AG09319 (cell line): ENCODE measurements around the gene KLHL2.
A peak's percentile ranks its signal among the peaks of the same experiment; 100 is the strongest.
"Not testable (repeated sequence)": the region's sequence is repeated elsewhere in the genome, so short reads cannot be mapped to it uniquely, and the experiment has no call there.

ENCODE experiments used
- DNase-seq: peaks from one replicate; pipeline ENCODE4 v3.0.0-alpha.2; 2010; ENCODE audit warnings: low read depth; ENCODE audit errors: extremely low read depth
- TF ChIP-seq, protein P1 (sequence below): IDR thresholded peaks from 2 replicates; pipeline ENCODE4 v1.5.1; 2011; ENCODE audit warnings: low read depth, mild to moderate bottlenecking, inconsistent platforms, low read length, moderate library complexity

Gene KLHL2, protein sequence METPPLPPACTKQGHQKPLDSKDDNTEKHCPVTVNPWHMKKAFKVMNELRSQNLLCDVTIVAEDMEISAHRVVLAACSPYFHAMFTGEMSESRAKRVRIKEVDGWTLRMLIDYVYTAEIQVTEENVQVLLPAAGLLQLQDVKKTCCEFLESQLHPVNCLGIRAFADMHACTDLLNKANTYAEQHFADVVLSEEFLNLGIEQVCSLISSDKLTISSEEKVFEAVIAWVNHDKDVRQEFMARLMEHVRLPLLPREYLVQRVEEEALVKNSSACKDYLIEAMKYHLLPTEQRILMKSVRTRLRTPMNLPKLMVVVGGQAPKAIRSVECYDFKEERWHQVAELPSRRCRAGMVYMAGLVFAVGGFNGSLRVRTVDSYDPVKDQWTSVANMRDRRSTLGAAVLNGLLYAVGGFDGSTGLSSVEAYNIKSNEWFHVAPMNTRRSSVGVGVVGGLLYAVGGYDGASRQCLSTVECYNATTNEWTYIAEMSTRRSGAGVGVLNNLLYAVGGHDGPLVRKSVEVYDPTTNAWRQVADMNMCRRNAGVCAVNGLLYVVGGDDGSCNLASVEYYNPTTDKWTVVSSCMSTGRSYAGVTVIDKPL

DNA sequence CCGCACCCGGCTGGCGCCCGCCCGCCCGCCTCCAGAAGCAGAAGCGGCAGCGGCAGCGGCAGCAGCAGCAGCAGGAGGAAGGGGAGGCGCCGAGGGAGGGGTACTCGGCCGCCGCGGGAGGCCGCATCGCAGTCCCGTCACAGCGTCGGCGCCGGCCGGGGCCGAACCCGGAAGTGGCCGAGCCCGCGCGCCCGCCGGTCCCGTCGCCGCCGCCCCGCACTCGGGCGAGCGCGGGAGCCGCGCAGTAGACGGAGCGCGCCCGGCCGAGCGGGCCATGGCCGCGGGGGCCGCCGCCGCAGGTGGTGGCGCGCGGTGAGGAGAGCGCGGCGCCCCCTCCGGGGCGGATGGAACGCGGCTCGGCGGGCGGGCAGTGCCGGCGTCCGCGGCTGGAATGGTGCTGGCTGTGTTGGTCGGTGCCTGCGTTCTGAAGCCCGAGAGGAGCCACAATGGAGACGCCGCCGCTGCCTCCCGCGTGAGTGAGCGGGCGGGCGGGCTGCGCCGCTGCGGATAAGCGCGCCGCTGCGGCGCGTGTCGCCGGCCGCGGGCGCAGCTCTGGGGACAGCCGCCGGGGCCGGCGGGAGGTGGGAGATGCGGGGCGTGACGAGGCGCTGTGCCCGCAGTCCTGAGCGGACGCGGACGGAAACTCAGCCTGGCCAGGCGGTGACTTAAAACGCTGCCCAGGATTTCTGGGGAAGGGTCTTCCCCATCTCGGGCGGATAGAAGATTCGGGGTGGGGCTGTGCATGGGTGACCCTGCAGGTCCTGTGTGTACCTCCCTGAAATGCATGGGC, at the start of gene KLHL2:
KLHL2 (plus strand) TSS at position 131 of the 790 bp plus-strand sequence; CDS start at position 447, 316 bp downstream.
- peak; percentile 45 for DNase-seq
- TF ChIP-seq, protein P1, sequence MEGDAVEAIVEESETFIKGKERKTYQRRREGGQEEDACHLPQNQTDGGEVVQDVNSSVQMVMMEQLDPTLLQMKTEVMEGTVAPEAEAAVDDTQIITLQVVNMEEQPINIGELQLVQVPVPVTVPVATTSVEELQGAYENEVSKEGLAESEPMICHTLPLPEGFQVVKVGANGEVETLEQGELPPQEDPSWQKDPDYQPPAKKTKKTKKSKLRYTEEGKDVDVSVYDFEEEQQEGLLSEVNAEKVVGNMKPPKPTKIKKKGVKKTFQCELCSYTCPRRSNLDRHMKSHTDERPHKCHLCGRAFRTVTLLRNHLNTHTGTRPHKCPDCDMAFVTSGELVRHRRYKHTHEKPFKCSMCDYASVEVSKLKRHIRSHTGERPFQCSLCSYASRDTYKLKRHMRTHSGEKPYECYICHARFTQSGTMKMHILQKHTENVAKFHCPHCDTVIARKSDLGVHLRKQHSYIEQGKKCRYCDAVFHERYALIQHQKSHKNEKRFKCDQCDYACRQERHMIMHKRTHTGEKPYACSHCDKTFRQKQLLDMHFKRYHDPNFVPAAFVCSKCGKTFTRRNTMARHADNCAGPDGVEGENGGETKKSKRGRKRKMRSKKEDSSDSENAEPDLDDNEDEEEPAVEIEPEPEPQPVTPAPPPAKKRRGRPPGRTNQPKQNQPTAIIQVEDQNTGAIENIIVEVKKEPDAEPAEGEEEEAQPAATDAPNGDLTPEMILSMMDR: no peak

DNA sequence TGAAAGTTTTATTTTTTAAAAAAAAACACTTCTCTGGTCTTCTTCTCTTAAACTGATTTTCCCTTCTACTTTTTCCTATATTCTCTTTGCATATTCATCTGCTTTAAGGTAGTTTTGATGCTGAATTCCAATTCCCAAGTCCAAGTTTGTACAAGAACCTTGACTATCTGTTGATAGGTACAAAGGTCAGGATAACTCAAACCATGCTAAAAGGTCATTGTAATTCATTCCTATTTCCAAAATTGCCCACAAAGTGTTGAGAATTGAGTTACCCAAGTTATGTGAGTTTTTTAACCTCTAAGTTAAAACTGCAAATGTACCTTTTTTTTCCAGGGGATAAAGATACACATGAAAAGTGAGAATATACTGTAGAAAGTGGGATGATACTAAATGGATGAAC, 48.6 kb upstream of the KLHL2 start:
- DNase-seq: no peak
- TF ChIP-seq, protein P1: no peak

DNA sequence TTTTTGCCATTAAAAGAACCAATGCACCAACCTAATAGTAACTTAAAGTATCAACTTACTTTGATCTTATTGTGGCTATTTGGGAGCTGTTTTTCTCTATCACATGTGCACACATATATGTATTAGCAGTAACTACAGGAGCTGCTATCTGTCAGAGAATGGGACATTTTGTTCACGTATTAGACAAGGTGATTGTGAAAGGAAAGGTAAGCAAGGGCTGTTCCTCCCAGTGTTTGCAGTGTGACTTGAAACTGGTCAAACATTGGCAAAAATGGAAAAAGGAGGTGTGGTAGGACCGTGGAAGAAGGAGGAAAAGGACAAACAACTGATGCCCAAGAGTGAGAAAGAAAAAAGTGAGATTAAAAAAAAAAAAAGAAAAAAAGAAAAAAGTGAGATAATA, 43.1 kb upstream of the KLHL2 start:
- DNase-seq: no peak
- TF ChIP-seq, protein P1: no peak

DNA sequence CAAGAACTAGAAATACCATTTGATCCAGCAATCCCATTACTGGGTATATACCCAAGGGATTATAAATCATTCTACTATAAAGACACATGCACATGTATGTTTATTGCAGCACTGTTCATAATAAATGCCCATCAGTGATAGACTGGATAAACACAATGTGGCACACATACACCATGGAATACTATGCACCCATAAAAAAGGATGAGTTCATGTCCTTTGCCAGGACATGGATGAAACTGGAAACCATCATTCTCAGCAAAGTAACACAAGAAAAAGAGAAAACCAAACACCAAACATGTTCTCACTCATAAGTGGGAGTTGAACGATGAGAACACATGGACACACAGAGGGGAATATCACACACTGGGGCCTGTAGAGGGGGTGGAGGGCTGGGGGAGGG, 40.5 kb upstream of the KLHL2 start:
- DNase-seq: not testable (repeated sequence)

DNA sequence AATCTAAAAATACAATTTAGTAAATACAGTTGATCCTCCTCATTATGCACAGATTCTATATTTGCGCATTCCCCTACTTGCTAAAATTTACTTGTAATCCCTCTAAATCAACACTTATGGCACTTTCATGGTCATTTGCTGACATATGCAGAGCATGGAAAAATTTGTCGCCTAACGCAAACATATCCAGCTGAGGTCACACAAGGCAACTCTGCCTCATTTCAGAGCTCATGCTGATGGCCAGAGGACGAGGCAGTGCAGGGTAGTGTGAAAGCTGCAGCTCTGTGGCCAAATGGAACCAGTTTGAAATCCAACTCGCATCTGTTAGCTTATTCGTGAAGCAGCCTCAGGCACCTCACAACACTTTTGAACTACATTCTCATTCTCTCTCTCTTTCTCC, 39.7 kb upstream of the KLHL2 start:
- DNase-seq: no peak
- TF ChIP-seq, protein P1: no peak

DNA sequence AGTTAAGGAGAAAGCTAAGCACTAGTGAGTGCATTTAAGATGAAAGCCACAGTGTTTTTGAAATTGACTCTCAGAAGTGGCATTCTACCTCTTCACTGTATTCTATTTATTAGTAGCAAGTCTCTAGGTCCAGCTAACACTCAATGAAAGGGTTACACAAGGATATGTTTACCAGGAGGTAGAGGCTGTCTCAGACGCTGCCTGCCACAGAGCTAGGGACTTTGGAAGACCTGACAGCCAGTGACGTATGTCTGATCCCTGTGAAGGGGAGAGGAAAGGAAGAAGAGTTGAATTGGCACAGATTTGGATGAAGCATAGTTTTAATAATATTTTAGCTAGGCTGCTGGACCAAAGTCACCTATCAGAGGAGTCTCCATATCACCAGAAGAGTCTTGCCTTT, 36.5 kb upstream of the KLHL2 start:
- TF ChIP-seq, protein P1: no peak
- no peak for DNase-seq

DNA sequence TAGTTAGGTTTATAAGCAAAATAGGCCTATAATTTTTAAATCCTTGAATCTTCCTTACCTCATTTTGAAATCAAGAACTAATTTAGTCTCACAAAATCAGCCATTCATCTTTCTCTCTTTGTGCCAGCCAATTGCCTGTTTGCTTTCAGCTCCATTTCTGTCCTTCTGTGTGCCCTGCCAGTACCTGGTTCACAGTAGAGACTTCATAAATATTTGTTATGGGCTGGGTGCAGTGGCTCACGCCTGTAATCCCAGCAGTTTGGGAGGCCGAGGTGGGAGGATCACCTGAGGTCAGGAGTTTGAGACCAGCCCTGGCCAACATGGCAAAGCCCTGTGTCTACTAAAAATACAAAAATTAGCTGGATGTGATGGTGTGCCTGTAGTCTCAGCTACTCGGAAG, 31.9 kb upstream of the KLHL2 start:
- DNase-seq: not testable (repeated sequence)

DNA sequence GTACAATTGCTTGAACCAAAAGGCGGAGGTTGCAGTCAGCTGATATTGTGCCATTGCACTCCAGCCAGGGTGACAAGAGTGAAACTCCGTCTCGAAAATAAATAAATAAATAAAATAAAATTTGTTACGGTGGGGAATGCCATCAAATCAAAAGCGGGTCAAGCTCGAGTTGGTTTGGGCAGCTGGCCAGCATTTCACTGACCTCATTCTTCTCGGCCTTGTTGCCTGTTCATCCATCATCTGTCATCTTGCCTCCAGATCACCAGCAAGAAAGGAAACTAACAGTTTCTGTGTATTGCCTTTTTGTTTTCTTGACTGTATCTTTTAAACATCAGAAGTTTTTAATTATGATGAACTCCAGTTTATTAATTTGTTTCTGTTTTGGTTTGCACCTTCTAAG, 31.5 kb upstream of the KLHL2 start:
- TF ChIP-seq, protein P1: no peak
- DNase-seq: no peak
